IMR-90 (cell line): ENCODE measurements around the gene MTM1. TPM values are rescaled to one million over a fixed set of nuclear protein-coding genes. Genes with fewer than 3 reads are reported as not detected.

Experiments used
- ATAC-seq: fragments of 200-7000 bp; cut with Tn5 transposase; 2 replicates; pipeline ENCODE4 v1.9.1; 2020; ENCODE audit warnings: low read depth, mild to moderate bottlenecking, moderate library complexity
- BruUV-seq: library from RNA; stranded (reverse); fragments of 400-500 nt; replicated peaks from 2 replicates; lab custom pipeline; 2021; lab: Mats Ljungman, UMichigan
- CTCF ChIA-PET: fragments of 300-600 bp; formaldehyde crosslinking; extraction: SDS; loops from one replicate; lab custom pipeline; 2021; ENCODE audit warnings: antibody characterized with exemption; lab: Yijun Ruan, JAX
- POLR2A ChIA-PET: fragments of 300-600 bp; sonication (Branson Sonifier 250); formaldehyde crosslinking; loops from one replicate; lab custom pipeline; 2022; ENCODE audit warnings: antibody characterized with exemption; ENCODE audit not compliant: unreplicated experiment; lab: Charles Lee
- DNase-seq: peaks from one replicate; pipeline ENCODE4 v3.0.0; 2013
- H2AFZ ChIP-seq: replicated peaks from 2 replicates; pipeline ENCODE3; 2013; ENCODE audit warnings: low read length, mild to moderate bottlenecking; ENCODE audit not compliant: poor library complexity
- H2AK5ac ChIP-seq: 2 replicates; pipeline ENCODE4 v1.6.1; 2013; ENCODE audit warnings: low read depth, low read length, inconsistent platforms
- H2AK9ac ChIP-seq: replicated peaks from 2 replicates; pipeline ENCODE3; 2013; ENCODE audit warnings: mild to moderate bottlenecking, low read depth, low read length, moderate library complexity; ENCODE audit not compliant: poor library complexity
- H2BK120ac ChIP-seq: 2 replicates; pipeline ENCODE4 v1.6.1; 2013; ENCODE audit warnings: low read depth, low read length, inconsistent platforms
- H2BK15ac ChIP-seq: 3 replicates; pipeline ENCODE4 v1.6.1; 2013; ENCODE audit warnings: low read depth, low read length, inconsistent platforms
- H2BK20ac ChIP-seq: 2 replicates; pipeline ENCODE4 v1.6.1; 2013; ENCODE audit warnings: low read depth, mild to moderate bottlenecking, inconsistent platforms, low read length, moderate library complexity
- H2BK5ac ChIP-seq: 2 replicates; pipeline ENCODE4 v1.6.1; 2013; ENCODE audit warnings: mild to moderate bottlenecking, low read depth, low read length, inconsistent platforms; ENCODE audit not compliant: poor library complexity, severe bottlenecking
- H3K14ac ChIP-seq: replicated peaks from 2 replicates; pipeline ENCODE4 v1.6.1; 2013; ENCODE audit warnings: low read depth, low read length, inconsistent platforms
- H3K18ac ChIP-seq: 2 replicates; pipeline ENCODE4 v1.6.1; 2013; ENCODE audit warnings: low read depth, low read length, control low read depth
- H3K23ac ChIP-seq: 2 replicates; pipeline ENCODE4 v1.6.1; 2013; ENCODE audit warnings: low read depth, low read length, inconsistent platforms
- H3K27ac ChIP-seq: 2 replicates; pipeline ENCODE4 v1.5.1; 2013; ENCODE audit warnings: mild to moderate bottlenecking, control low read depth, low read length; ENCODE audit not compliant: insufficient read depth
- H3K27me3 ChIP-seq: 2 replicates; pipeline ENCODE4 v1.6.1; 2013; ENCODE audit warnings: low read length; ENCODE audit not compliant: control insufficient read depth, insufficient read depth
- H3K36me3 ChIP-seq: 2 replicates; pipeline ENCODE4 v1.6.1; 2013; ENCODE audit warnings: low read length, mixed read lengths; ENCODE audit not compliant: control insufficient read depth, insufficient read depth
- H3K4ac ChIP-seq: 2 replicates; pipeline ENCODE4 v1.6.1; 2013; ENCODE audit warnings: low read depth, low read length, inconsistent platforms
- H3K4me1 ChIP-seq: 2 replicates; pipeline ENCODE4 v1.6.1; 2013; ENCODE audit warnings: low read length, mixed read lengths; ENCODE audit not compliant: control insufficient read depth, insufficient read depth
- H3K4me2 ChIP-seq: 2 replicates; pipeline ENCODE4 v1.6.1; 2013; ENCODE audit warnings: low read depth, mild to moderate bottlenecking, control low read depth, low read length, moderate library complexity
- H3K4me3 ChIP-seq: 2 replicates; pipeline ENCODE4 v1.5.1; 2013; ENCODE audit warnings: low read depth, mild to moderate bottlenecking, control low read depth, low read length, moderate library complexity; ENCODE audit not compliant: insufficient read depth
- H3K56ac ChIP-seq: 2 replicates; pipeline ENCODE4 v1.6.1; 2013; ENCODE audit warnings: low read length, inconsistent platforms; ENCODE audit not compliant: insufficient read depth; ENCODE audit errors: extremely low read depth
- H3K79me1 ChIP-seq, 2 experiments: 2 replicates each; pipeline ENCODE4 v1.6.1; 2013; ENCODE audit warnings: low read length in 2 of 2, inconsistent platforms in 1 of 2, low read depth in 1 of 2
- H3K9ac ChIP-seq: 2 replicates; pipeline ENCODE4 v1.6.1; 2013; ENCODE audit warnings: low read depth, low read length, control low read depth
- H3K9me1 ChIP-seq: 2 replicates; pipeline ENCODE4 v1.6.1; 2013; ENCODE audit warnings: low read length, inconsistent platforms; ENCODE audit not compliant: insufficient read depth
- H3K9me3 ChIP-seq: 2 replicates; pipeline ENCODE4 v1.6.1; 2013; ENCODE audit warnings: low read length; ENCODE audit not compliant: control insufficient read depth, insufficient read depth
- H4K20me1 ChIP-seq: 2 replicates; pipeline ENCODE4 v1.6.1; 2013; ENCODE audit warnings: low read length, inconsistent platforms; ENCODE audit not compliant: insufficient read depth
- H4K5ac ChIP-seq: 2 replicates; pipeline ENCODE4 v1.6.1; 2013; ENCODE audit warnings: mild to moderate bottlenecking, low read depth, low read length, control low read depth
- H4K8ac ChIP-seq, 2 experiments: 2 replicates each; pipeline ENCODE4 v1.6.1; 2013; ENCODE audit warnings: low read depth in 2 of 2, low read length in 2 of 2, control low read depth in 1 of 2, inconsistent platforms in 1 of 2
- H4K91ac ChIP-seq: 2 replicates; pipeline ENCODE4 v1.6.1; 2013; ENCODE audit warnings: low read depth, low read length, inconsistent platforms; ENCODE audit not compliant: insufficient read depth
- CEBPB ChIP-seq: IDR thresholded peaks from 2 replicates; pipeline ENCODE4 v1.6.1; 2012; ENCODE audit warnings: low read depth, low read length, improper control_type of control experiment
- CHD1 ChIP-seq: IDR thresholded peaks from 2 replicates; pipeline ENCODE4 v1.6.1; 2012; ENCODE audit warnings: low read depth, low read length, improper control_type of control experiment
- CTCF ChIP-seq: conservative IDR thresholded peaks from 2 replicates; pipeline ENCODE4 v1.5.1; 2012; ENCODE audit warnings: mild to moderate bottlenecking, low read depth, low read length, improper control_type of control experiment
- ELK1 ChIP-seq: fragments of 150-350 bp; IDR thresholded peaks from 2 replicates; pipeline ENCODE4 v1.6.1; 2016; ENCODE audit warnings: low read depth, mild to moderate bottlenecking, low read length, moderate library complexity, borderline replicate concordance
- FOS ChIP-seq: fragments of 150-350 bp; IDR thresholded peaks from 2 replicates; pipeline ENCODE4 v1.6.1; 2016; ENCODE audit warnings: low read depth, low read length
- MAFK ChIP-seq: IDR thresholded peaks from 2 replicates; pipeline ENCODE4 v1.6.1; 2012; ENCODE audit warnings: low read depth, low read length, improper control_type of control experiment
- MXI1 ChIP-seq: IDR thresholded peaks from 2 replicates; pipeline ENCODE4 v1.6.1; 2012; ENCODE audit warnings: low read depth, mild to moderate bottlenecking, low read length, moderate library complexity, borderline replicate concordance
- NFE2L2 ChIP-seq: fragments of 150-350 bp; IDR thresholded peaks from 2 replicates; pipeline ENCODE4 v1.6.1; 2016; ENCODE audit warnings: low read depth, mild to moderate bottlenecking, low read length
- RAD21 ChIP-seq: IDR thresholded peaks from 2 replicates; pipeline ENCODE4 v1.6.1; 2012; ENCODE audit warnings: low read length, improper control_type of control experiment
- RFX5 ChIP-seq: IDR thresholded peaks from 2 replicates; pipeline ENCODE4 v1.8.0; 2012; ENCODE audit warnings: low read depth, mild to moderate bottlenecking, low read length, moderate library complexity
- SMC3 ChIP-seq: fragments of 150-350 bp; IDR thresholded peaks from 2 replicates; pipeline ENCODE4 v1.6.1; 2016; ENCODE audit warnings: low read depth, mild to moderate bottlenecking, antibody characterized with exemption, low read length, moderate library complexity
- USF2 ChIP-seq: fragments of 150-350 bp; IDR thresholded peaks from 2 replicates; pipeline ENCODE4 v1.6.1; 2017; ENCODE audit warnings: mild to moderate bottlenecking, antibody characterized with exemption, low read length, low read depth
- WGBS, 2 experiments: methylation state at CpG; one replicate each; pipeline versions ENCODE4 v1.1.5 to v1.1.7; 2013; ENCODE audit warnings: missing lambda C conversion rate in 2 of 2; ENCODE audit not compliant: insufficient read length in 1 of 2; ENCODE audit errors: extremely low coverage in 2 of 2; 5-methylcytosine and 5-hydroxymethylcytosine counted together
- dilution Hi-C: fragments of 300-500 bp; cut with HindIII; formaldehyde crosslinking; loops from one replicate; pipeline ENCODE4 v1.14.3; 2018; ENCODE audit warnings: low sequenced_read_pairs; ENCODE audit not compliant: unreplicated experiment
- in situ Hi-C: fragments of 300-500 bp; cut with MboI; formaldehyde crosslinking; loops from 3 replicates; pipeline ENCODE4 v1.14.3; 2019; ENCODE audit warnings: low sequenced_read_pairs, inconsistent platforms, mixed read lengths
- intact Hi-C: fragments of 100-400 bp; cut with micrococcal nuclease; formaldehyde crosslinking; loops from 2 replicates; pipeline ENCODE4 v1.10.0; 2022
- polyA plus RNA-seq, 3 experiments: library from polyadenylated mRNA; depleted of rRNA; stranded (reverse); fragments of >200 nt; gene quantifications; 2 replicates each; pipeline ENCODE4 v1.2.3, GENCODE V29; 2012; ENCODE audit warnings: low replicate concordance in 1 of 3
- total RNA-seq: library from RNA; depleted of rRNA; stranded (reverse); fragments of >200 nt; gene quantifications from 2 replicates; pipeline ENCODE4 v1.2.3, GENCODE V29; 2012

Gene MTM1
- total and polyA plus RNA-seq, 2 of the 4 experiments (the other 2 are of a cell fraction): 3.8 to 5.6 TPM

GRCh38 chrX:150651906-150652305, 83.5 kb downstream of the MTM1 start:
- Histone ChIP-seq H2AFZ (no peak overlapping the region), H3K14ac (no peak overlapping the region), H4K8ac (no peak overlapping the region), H3K36me3 (no peaks in the 10 kb centered on the region), H3K79me1 (no peaks in the 10 kb centered on the region), H3K23ac (no peak overlapping the region), H2BK120ac (no peak overlapping the region), H3K4me2 (no peak overlapping the region), H3K9me1 (no peaks in the 10 kb centered on the region), H3K4me1 (peaks cover 2% of the 10 kb centered on the region; the same call in 1 of the 2 replicates), H4K5ac (no peak overlapping the region), H3K4ac (no peak overlapping the region), H3K56ac (no peak overlapping the region), H3K27me3 (no peaks in the 10 kb centered on the region), H2BK20ac (no peak overlapping the region), H3K18ac (no peak overlapping the region), H2AK5ac (no peak overlapping the region), H3K27ac (no peak overlapping the region), H3K4me3 (no peak overlapping the region), H3K9ac (no peak overlapping the region), H4K91ac (no peak overlapping the region), H3K9me3 (no peaks in the 10 kb centered on the region), H4K20me1 (no peaks in the 10 kb centered on the region), H2BK15ac (no peak overlapping the region), H2BK5ac (no peak overlapping the region), H2AK9ac (no peak overlapping the region)
- dilution Hi-C loops: no loop called here
- intact Hi-C loops: no loop called here
- in situ Hi-C loops: no loop called here
- BruUV-seq: no TSS peak
- TF ChIP-seq USF2: no peak
- TF ChIP-seq SMC3: no peak
- no peak for TF ChIP-seq CHD1
- no peak for TF ChIP-seq ELK1
- TF ChIP-seq CEBPB: no peak
- no peak for TF ChIP-seq NFE2L2
- no peak for TF ChIP-seq RFX5
- no peak for TF ChIP-seq CTCF
- no peak for TF ChIP-seq MAFK
- TF ChIP-seq RAD21: no peak
- TF ChIP-seq MXI1: no peak
- no peak for TF ChIP-seq FOS
- POLR2A ChIA-PET: no interaction called here
- no CpG with 5 or more reads among the region's 2 CpGs for WGBS, 2 experiments
- ATAC-seq (no peak), DNase-seq (no peak)
- CTCF ChIA-PET: no interaction called here
